PC-9 (cell line): Measurements from ENCODE around the gene PTPN6.

ENCODE experiments used
- CTCF ChIP-seq: fragments of 200-600 bp; sonication (generic); conservative IDR thresholded peaks from 2 replicates; pipeline ENCODE4 v1.6.1; 2017; ENCODE audit warnings: mixed run types, antibody characterized with exemption, mild to moderate bottlenecking, moderate library complexity
- EZH2 ChIP-seq: fragments of 200-600 bp; sonication (generic); IDR thresholded peaks from 2 replicates; pipeline ENCODE4 v1.8.0; 2017; ENCODE audit warnings: antibody characterized with exemption, low read depth

DNA sequence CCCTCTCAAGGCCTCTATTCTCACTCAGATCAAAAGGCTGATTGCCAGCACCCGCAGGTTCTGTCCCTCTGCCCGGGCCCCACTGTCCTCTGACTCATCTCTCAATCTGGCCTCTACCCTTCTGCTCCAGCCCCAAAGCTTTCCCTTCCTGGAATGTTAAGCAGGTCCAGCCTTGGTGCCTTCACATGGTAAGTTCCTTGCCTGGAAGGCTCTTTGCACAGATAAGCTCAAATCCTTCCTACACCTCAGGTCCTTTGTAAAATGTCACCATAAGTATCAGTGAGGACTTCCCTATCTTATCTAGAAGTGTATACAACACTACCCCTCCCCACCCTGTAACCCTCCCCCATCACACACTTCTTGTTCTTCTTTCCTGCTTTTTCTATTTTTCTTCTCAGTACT is 44.9 kb downstream of the PTPN6 start:
- TF ChIP-seq CTCF (no peak), EZH2 (no peak)
